BLaER1 (cell line): ENCODE measurements around the gene NANP.
"Not testable (repeated sequence)": the region's sequence is repeated elsewhere in the genome, so short reads cannot be mapped to it uniquely, and the experiment has no call there.

Experiments
- H3K27ac ChIP-seq: shearing (Covaris generic); formaldehyde crosslinking; 2 replicates; pipeline ENCODE4 v1.8.1; 2022
- H3K27me3 ChIP-seq: shearing (Covaris generic); formaldehyde crosslinking; 2 replicates; pipeline ENCODE4 v1.8.1; 2022
- H3K36me3 ChIP-seq: shearing (Covaris generic); formaldehyde crosslinking; 2 replicates; pipeline ENCODE4 v1.8.1; 2022
- H3K4me1 ChIP-seq: shearing (Covaris generic); formaldehyde crosslinking; 2 replicates; pipeline ENCODE4 v1.8.1; 2022
- H3K4me2 ChIP-seq: shearing (Covaris generic); formaldehyde crosslinking; 2 replicates; pipeline ENCODE4 v1.8.1; 2022
- H3K4me3 ChIP-seq: shearing (Covaris generic); formaldehyde crosslinking; 2 replicates; pipeline ENCODE4 v1.8.1; 2022
- H3K9ac ChIP-seq: shearing (Covaris generic); formaldehyde crosslinking; 2 replicates; pipeline ENCODE4 v1.8.1; 2022
- H3K9me3 ChIP-seq: shearing (Covaris generic); formaldehyde crosslinking; 2 replicates; pipeline ENCODE4 v1.8.1; 2022
- H4K20me1 ChIP-seq: shearing (Covaris generic); formaldehyde crosslinking; 2 replicates; pipeline ENCODE4 v1.8.1; 2022
- Cebpa-rat ChIP-seq: shearing (Covaris generic); IDR thresholded peaks from 2 replicates; pipeline ENCODE4 v1.8.1; 2022

The NANP gene

DNA sequence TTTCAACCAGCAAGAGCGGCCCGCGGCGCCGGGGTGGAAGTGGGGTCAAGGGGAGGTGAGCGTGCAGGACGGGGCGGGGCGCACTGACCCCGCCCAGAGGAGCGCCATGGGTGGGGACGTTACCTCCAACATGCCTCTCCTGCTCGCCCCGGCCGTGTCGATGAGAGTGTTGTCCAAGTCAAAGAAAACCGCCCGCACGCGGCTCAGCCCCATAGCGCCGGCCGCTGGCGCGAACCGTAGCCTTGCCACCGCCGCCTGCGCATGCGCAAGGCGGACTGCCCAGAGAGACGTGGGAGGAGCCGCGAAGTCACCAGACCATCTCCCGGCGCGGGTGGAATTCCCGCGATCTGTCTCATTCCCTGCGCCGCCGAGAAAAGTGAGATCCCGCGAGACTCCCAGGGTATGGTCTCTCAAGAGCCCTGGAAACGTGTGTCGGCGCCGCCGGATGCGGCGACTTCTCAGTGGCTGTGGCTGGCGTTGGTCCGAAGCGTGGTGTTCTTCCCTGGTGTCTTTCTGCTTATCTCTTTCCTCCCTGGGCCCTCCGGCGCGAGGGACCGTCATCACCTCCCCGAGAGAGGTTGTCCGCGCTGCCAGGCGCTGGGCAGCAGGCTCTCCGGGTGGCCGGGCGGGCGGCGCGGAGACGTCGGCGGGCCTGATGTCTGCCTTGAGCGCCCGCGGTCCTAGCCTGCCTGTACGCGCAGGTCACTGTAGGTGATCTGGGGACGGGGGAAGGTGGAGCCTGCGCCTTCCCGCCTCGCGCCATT, at the start of gene NANP:
NANP (minus strand) TSS at position 279 of the 764 bp plus-strand sequence; CDS start at position 213, 66 bp downstream.
- H3K9me3 ChIP-seq, result peaks cover 20% of the 10 kb centered on the region
- H3K27me3 ChIP-seq, result no peaks in the 10 kb centered on the region
- H3K9ac ChIP-seq, result peak within 1 kb of the TSS; percentile 96
- peak within 1 kb of the TSS; percentile 97 for H3K27ac ChIP-seq
- H3K36me3 ChIP-seq, result peaks cover 16% of the 10 kb centered on the region
- H3K4me1 ChIP-seq, result peaks cover 22% of the 10 kb centered on the region
- peak within 1 kb of the TSS; percentile 84 for H3K4me3 ChIP-seq
- H4K20me1 ChIP-seq, result no peaks in the 10 kb centered on the region
- H3K4me2 ChIP-seq, result peak within 1 kb of the TSS; percentile 85
- TF ChIP-seq Cebpa-rat, result no peak

- Histone ChIP-seq H3K4me1 (no peaks in the 10 kb centered on the region), H3K27ac (no peak overlapping the region), H3K4me3 (no peak overlapping the region), H4K20me1 (no peaks in the 10 kb centered on the region), H3K36me3 (peaks cover 53% of the 10 kb centered on the region), H3K4me2 (no peak overlapping the region), H3K27me3 (no peaks in the 10 kb centered on the region), H3K9ac (no peak overlapping the region), H3K9me3 (no peaks in the 10 kb centered on the region)
- no peak for TF ChIP-seq Cebpa-rat
Measured at GRCh38 chr20:25672659-25673235, 48.9 kb upstream of the NANP start.

DNA sequence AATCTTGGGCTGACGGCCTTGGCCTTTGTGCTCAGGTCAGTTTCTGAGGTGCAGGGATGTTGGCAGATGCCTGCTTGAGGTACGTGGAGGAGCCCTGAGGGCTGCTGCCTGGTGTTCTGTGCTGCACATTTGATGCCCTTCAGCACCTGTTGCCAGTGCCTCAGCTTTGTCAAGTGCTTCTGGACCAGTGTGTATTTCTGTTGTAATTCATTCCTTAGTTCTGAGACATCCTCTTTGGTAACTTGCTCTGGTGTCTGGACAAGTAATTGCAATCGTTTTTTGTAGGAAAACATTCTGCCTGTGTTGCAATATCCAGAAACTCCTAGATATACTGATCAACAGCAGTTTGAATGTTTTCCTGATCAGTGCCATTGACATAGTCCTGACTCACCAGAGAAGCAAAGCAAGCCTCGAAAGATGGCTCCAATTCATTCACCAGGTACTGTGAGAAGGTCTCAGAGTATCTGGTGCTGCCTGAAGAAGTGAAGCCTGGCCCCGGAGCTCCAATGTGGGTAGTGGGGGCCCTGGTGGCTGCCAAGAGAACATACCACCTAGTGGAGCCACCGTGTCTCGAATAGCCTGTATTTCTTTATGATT, 46.1 kb upstream of the NANP start:
- Histone ChIP-seq H3K4me3 (no peak overlapping the region), H3K27ac (no peak overlapping the region), H3K4me1 (no peaks in the 10 kb centered on the region), H3K9ac (no peak overlapping the region), H3K4me2 (no peak overlapping the region), H3K27me3 (no peaks in the 10 kb centered on the region), H3K9me3 (no peaks in the 10 kb centered on the region), H4K20me1 (no peaks in the 10 kb centered on the region), H3K36me3 (peaks cover 25% of the 10 kb centered on the region)
- TF ChIP-seq Cebpa-rat, result no peak

- no peak overlapping the region for H3K4me2 ChIP-seq
- no peaks in the 10 kb centered on the region for H4K20me1 ChIP-seq
- no peaks in the 10 kb centered on the region for H3K27me3 ChIP-seq
- H3K9ac ChIP-seq, result no peak overlapping the region
- no peaks in the 10 kb centered on the region for H3K9me3 ChIP-seq
- no peak overlapping the region for H3K27ac ChIP-seq
- no peak for TF ChIP-seq Cebpa-rat
- H3K4me3 ChIP-seq, result no peak overlapping the region
- peaks cover 10% of the 10 kb centered on the region for H3K36me3 ChIP-seq
- no peaks in the 10 kb centered on the region for H3K4me1 ChIP-seq
Measured at GRCh38 chr20:25668446-25668845, 44.6 kb upstream of the NANP start.

- TF ChIP-seq Cebpa-rat, result no peak
- Histone ChIP-seq H4K20me1 (no peaks in the 10 kb centered on the region), H3K27me3 (no peaks in the 10 kb centered on the region), H3K9ac (no peak overlapping the region), H3K4me3 (no peak overlapping the region), H3K4me1 (no peaks in the 10 kb centered on the region), H3K9me3 (peaks cover 8% of the 10 kb centered on the region), H3K4me2 (no peak overlapping the region), H3K27ac (no peak overlapping the region), H3K36me3 (peaks cover 18% of the 10 kb centered on the region)
Measured at GRCh38 chr20:25659999-25660398, 36.2 kb upstream of the NANP start.

DNA sequence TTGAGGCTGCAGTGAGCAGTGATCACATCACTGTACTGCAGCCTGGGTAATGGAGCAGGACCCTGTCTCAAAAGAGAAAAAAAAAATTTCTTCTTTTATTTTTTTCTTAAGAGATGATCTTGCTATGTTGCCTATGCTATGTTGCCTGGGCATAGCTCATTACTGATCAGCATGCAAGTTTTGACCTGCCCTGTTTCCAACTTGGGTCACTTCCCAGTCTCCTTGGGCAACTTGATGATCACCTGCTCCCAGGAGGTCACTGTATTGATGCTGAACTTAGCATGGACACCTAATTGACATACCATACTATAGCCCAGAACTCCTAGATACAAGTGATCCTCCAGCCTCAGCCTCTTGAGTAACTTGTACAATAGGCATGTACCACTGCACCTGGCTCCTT, 30.7 kb upstream of the NANP start:
- no peak overlapping the region for H3K4me2 ChIP-seq
- H4K20me1 ChIP-seq, result no peaks in the 10 kb centered on the region
- no peaks in the 10 kb centered on the region for H3K9me3 ChIP-seq
- H3K4me1 ChIP-seq, result no peaks in the 10 kb centered on the region
- H3K4me3 ChIP-seq, result no peak overlapping the region
- TF ChIP-seq Cebpa-rat, result no peak
- H3K36me3 ChIP-seq, result peaks cover 19% of the 10 kb centered on the region
- no peak overlapping the region for H3K9ac ChIP-seq
- no peak overlapping the region for H3K27ac ChIP-seq
- H3K27me3 ChIP-seq, result no peaks in the 10 kb centered on the region

- H3K9me3 ChIP-seq, H3K4me1 ChIP-seq, H3K27me3 ChIP-seq, H3K4me3 ChIP-seq, H3K9ac ChIP-seq, H3K27ac ChIP-seq, H3K4me2 ChIP-seq, H4K20me1 ChIP-seq: not testable (repeated sequence)
- peaks cover 20% of the 10 kb centered on the region for H3K36me3 ChIP-seq
Measured at GRCh38 chr20:25652866-25653265, 29.1 kb upstream of the NANP start.

DNA sequence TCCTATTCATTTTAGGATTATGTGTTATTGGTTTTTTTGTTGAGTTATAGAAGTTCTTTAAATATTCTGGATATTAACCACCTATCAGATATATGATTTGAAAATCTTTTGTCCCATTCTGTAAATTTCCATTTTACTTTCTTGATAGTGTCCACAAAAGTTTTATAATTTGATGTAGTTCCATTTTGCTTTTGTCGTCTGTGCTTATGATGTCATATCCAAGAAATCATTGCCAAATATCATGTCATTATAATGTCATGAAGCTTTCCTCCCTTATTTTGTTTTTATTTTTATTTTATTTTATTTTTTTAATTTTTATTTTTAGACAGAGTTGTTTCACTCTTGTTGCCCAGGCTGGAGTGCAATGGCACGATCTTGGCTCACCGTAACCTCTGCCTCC, 21.0 kb upstream of the NANP start:
- Histone ChIP-seq H3K4me1 (no peaks in the 10 kb centered on the region), H3K27ac (no peak overlapping the region), H3K9me3 (peaks cover 28% of the 10 kb centered on the region), H3K4me2 (no peak overlapping the region), H3K36me3 (peaks cover 44% of the 10 kb centered on the region), H3K27me3 (no peaks in the 10 kb centered on the region), H4K20me1 (no peaks in the 10 kb centered on the region), H3K9ac (no peak overlapping the region), H3K4me3 (no peak overlapping the region)
- no peak for TF ChIP-seq Cebpa-rat

DNA sequence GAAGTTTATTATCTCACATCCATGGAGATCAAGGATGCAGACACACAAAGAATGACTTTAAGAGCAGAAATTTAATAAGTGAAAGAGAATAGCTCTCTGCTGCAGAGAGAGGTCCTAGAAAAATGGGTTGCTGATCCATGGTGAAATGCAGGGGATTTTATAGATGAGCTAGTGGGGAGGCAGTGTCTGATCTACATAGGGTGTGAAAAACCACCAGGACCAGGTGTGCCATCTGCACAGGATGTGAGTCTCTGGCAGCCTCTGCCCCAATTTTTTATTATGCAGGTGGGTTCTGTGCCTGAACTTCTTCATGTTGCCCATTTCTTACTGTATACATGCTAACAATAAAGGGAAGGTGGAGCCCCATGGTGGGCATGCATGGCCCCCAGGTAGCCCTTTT, 19.9 kb upstream of the NANP start:
- no peak overlapping the region for H3K4me3 ChIP-seq
- no peaks in the 10 kb centered on the region for H3K4me1 ChIP-seq
- no peak overlapping the region for H3K9ac ChIP-seq
- peaks cover 28% of the 10 kb centered on the region for H3K9me3 ChIP-seq
- H3K27me3 ChIP-seq, result no peaks in the 10 kb centered on the region
- H3K4me2 ChIP-seq, result no peak overlapping the region
- no peak for TF ChIP-seq Cebpa-rat
- H3K36me3 ChIP-seq, result peaks cover 44% of the 10 kb centered on the region
- H3K27ac ChIP-seq, result no peak overlapping the region
- no peaks in the 10 kb centered on the region for H4K20me1 ChIP-seq

- Histone ChIP-seq H3K36me3 (peaks cover 43% of the 10 kb centered on the region), H3K4me3 (no peak overlapping the region), H3K9ac (no peak overlapping the region), H3K27ac (no peak overlapping the region), H3K27me3 (no peaks in the 10 kb centered on the region), H3K4me2 (no peak overlapping the region), H3K4me1 (no peaks in the 10 kb centered on the region), H3K9me3 (peaks cover 44% of the 10 kb centered on the region), H4K20me1 (no peaks in the 10 kb centered on the region)
- TF ChIP-seq Cebpa-rat, result no peak
Measured at GRCh38 chr20:25637247-25637646, 13.4 kb upstream of the NANP start.
